GM18517 (cell line): Measurements from ENCODE around the gene SLC6A2.

Experiments
- ATAC-seq: cut with Tn5 transposase; IDR thresholded peaks from one replicate; pipeline ENCODE4 v1.9.1; 2021; ENCODE audit warnings: mild to moderate bottlenecking, moderate library complexity; ENCODE audit not compliant: unreplicated experiment

The SLC6A2 gene

GRCh38 chr16:55668340-55669281 lies 12.8 kb downstream of the SLC6A2 start:
- no peak for ATAC-seq

GRCh38 chr16:55671206-55671973 lies 15.6 kb downstream of the SLC6A2 start:
- ATAC-seq: no peak

- ATAC-seq: no peak
Observed at GRCh38 chr16:55671974-55672280, 16.1 kb downstream of the SLC6A2 start.

- ATAC-seq: no peak
Observed at GRCh38 chr16:55672471-55672870, 16.7 kb downstream of the SLC6A2 start.

GRCh38 chr16:55678161-55678821 lies 22.5 kb downstream of the SLC6A2 start:
- ATAC-seq: no peak

- ATAC-seq: no peak
Observed at GRCh38 chr16:55682086-55682485, 26.3 kb downstream of the SLC6A2 start.

- ATAC-seq: no peak
Observed at GRCh38 chr16:55685973-55686372, 30.2 kb downstream of the SLC6A2 start.

- no peak for ATAC-seq
Observed at GRCh38 chr16:55686671-55687070, 30.9 kb downstream of the SLC6A2 start.

- ATAC-seq: no peak
Observed at GRCh38 chr16:55687802-55688201, 32.0 kb downstream of the SLC6A2 start.

GRCh38 chr16:55690841-55691240 lies 35.1 kb downstream of the SLC6A2 start:
- no peak for ATAC-seq

GRCh38 chr16:55691771-55692170 lies 36.0 kb downstream of the SLC6A2 start:
- no peak for ATAC-seq

- no peak for ATAC-seq
Observed at GRCh38 chr16:55695595-55695994, 39.8 kb downstream of the SLC6A2 start.

GRCh38 chr16:55697867-55698266 lies 42.1 kb downstream of the SLC6A2 start:
- ATAC-seq: no peak

- no peak for ATAC-seq
Observed at GRCh38 chr16:55698331-55698730, 42.5 kb downstream of the SLC6A2 start.

- no peak for ATAC-seq
Observed at GRCh38 chr16:55698946-55699345, 43.2 kb downstream of the SLC6A2 start.

- ATAC-seq: no peak
Observed at GRCh38 chr16:55699616-55700015, 43.8 kb downstream of the SLC6A2 start.

GRCh38 chr16:55700067-55700466 lies 44.3 kb downstream of the SLC6A2 start:
- no peak for ATAC-seq

- no peak for ATAC-seq
Observed at GRCh38 chr16:55700961-55701360, 45.2 kb downstream of the SLC6A2 start.

- no peak for ATAC-seq
Observed at GRCh38 chr16:55701442-55702319, 45.9 kb downstream of the SLC6A2 start.
